Activated B cell treated with CpG ODN at 0.5 μM for 24 hours (primary cell): Measurements from ENCODE around the gene SLC12A4. TPM values are rescaled to one million over a fixed set of nuclear protein-coding genes. Genes with fewer than 3 reads are reported as not detected.
A peak's percentile ranks its signal among the peaks of the same experiment; 100 is the strongest.
"Not testable (repeated sequence)": the region's sequence is repeated elsewhere in the genome, so short reads cannot be mapped to it uniquely, and the experiment has no call there.

Source experiments
- ATAC-seq: fragments of 200-7000 bp; cut with Tn5 transposase; one replicate; pipeline ENCODE4 v1.10.0; 2021; ENCODE audit warnings: low read depth, mild to moderate bottlenecking, moderate library complexity
- CTCF ChIA-PET: fragments of 350-600 bp; sonication (Branson Sonifier 250); formaldehyde crosslinking; loops from one replicate; lab custom pipeline; 2021; ENCODE audit warnings: antibody characterized with exemption; lab: Charles Lee
- POLR2A ChIA-PET: fragments of 350-600 bp; sonication (Branson Sonifier 250); formaldehyde crosslinking; loops from one replicate; lab custom pipeline; 2021; ENCODE audit warnings: antibody characterized with exemption; lab: Charles Lee
- DNase-seq: peaks from one replicate; pipeline ENCODE4 v3.0.0; 2022
- H3K27ac Mint-ChIP-seq: one replicate; pipeline ENCODE4 v1.8.0; 2020; ENCODE audit warnings: mixed read lengths
- H3K27me3 Mint-ChIP-seq: one replicate; pipeline ENCODE4 v1.8.0; 2021; ENCODE audit warnings: mixed read lengths
- H3K36me3 Mint-ChIP-seq: one replicate; pipeline ENCODE4 v1.8.0; 2021; ENCODE audit warnings: low read depth, mixed read lengths
- H3K4me1 Mint-ChIP-seq: one replicate; pipeline ENCODE4 v1.8.0; 2021; ENCODE audit warnings: mixed read lengths
- H3K4me3 Mint-ChIP-seq: one replicate; pipeline ENCODE4 v1.8.0; 2020; ENCODE audit warnings: mild to moderate bottlenecking, mixed read lengths
- H3K9me3 Mint-ChIP-seq: one replicate; pipeline ENCODE4 v1.8.0; 2020; ENCODE audit warnings: mixed read lengths
- CTCF ChIP-seq: fragments of 200-600 bp; IDR thresholded peaks from one replicate; pipeline ENCODE4 v1.8.0; 2022; ENCODE audit warnings: antibody characterized with exemption, mild to moderate bottlenecking
- intact Hi-C: fragments of 100-400 bp; cut with micrococcal nuclease; formaldehyde crosslinking; loops from one replicate; pipeline ENCODE4 v1.15.1; 2024
- total RNA-seq: library from RNA; stranded (reverse); gene quantifications from 2 replicates; pipeline ENCODE4 v1.2.3, GENCODE V29; 2022

SLC12A4 gene
- total RNA-seq, 1 donor from 2014 or later: 37.9 TPM

GRCh38 chr16:67915831-67916723, 52.4 kb downstream of the SLC12A4 start:
- DNase-seq: no peak
- Mint-ChIP-seq H3K4me1 (peaks cover 4% of the 10 kb centered on the region), H3K27me3 (no peaks in the 10 kb centered on the region), H3K9me3 (no peaks in the 10 kb centered on the region), H3K27ac (no peak overlapping the region), H3K36me3 (peaks cover 39% of the 10 kb centered on the region), H3K4me3 (no peak overlapping the region)
- ChIA-PET CTCF (interaction anchor here (1.6 kb wide), 1 partner anchor 32 kb away, joined by 5 read pairs; no protein-coding TSS in a partner anchor), POLR2A (interaction anchor here (0.7 kb wide), 1 partner anchor 19 kb away, joined by 5 read pairs; no protein-coding TSS in a partner anchor)
- ATAC-seq: no peak
- TF ChIP-seq CTCF: no peak
- intact Hi-C loops: no loop called here

- H3K9me3 Mint-ChIP-seq, intact Hi-C loops, ATAC-seq, H3K4me1 Mint-ChIP-seq, H3K4me3 Mint-ChIP-seq, DNase-seq, H3K27me3 Mint-ChIP-seq, H3K27ac Mint-ChIP-seq: not testable (repeated sequence)
- peaks cover 42% of the 10 kb centered on the region for H3K36me3 Mint-ChIP-seq
- POLR2A ChIA-PET: interaction anchor here (0.5 to 0.7 kb wide), 3 partner anchors 20 to 120 kb away, joined by 5 to 9 read pairs (median 5); no protein-coding TSS in a partner anchor
- CTCF ChIA-PET: interaction anchor here (1.6 kb wide), 1 partner anchor 32 kb away, joined by 5 read pairs; no protein-coding TSS in a partner anchor
These were observed 53.0 kb downstream of the SLC12A4 start for GRCh38 chr16:67915496-67915769.

GRCh38 chr16:67914758-67915495, 53.5 kb downstream of the SLC12A4 start:
- Mint-ChIP-seq H3K27ac (no peak overlapping the region), H3K4me3 (no peak overlapping the region), H3K36me3 (peaks cover 44% of the 10 kb centered on the region), H3K27me3 (no peaks in the 10 kb centered on the region), H3K9me3 (no peaks in the 10 kb centered on the region), H3K4me1 (peaks cover 6% of the 10 kb centered on the region)
- ChIA-PET CTCF (interaction anchor here (1.0 to 1.6 kb wide), 2 partner anchors 10 to 31 kb away, joined by 3 to 5 read pairs; no protein-coding TSS in a partner anchor), POLR2A (interaction anchor here (0.5 to 0.7 kb wide), 3 partner anchors 20 to 120 kb away, joined by 5 to 9 read pairs (median 5); no protein-coding TSS in a partner anchor)
- ATAC-seq (no peak), DNase-seq (no peak)
- TF ChIP-seq CTCF: no peak
- intact Hi-C loops: no loop called here

- H3K4me1 Mint-ChIP-seq: peaks cover 5% of the 10 kb centered on the region
- intact Hi-C loops: no loop called here
- no peaks in the 10 kb centered on the region for H3K27me3 Mint-ChIP-seq
- peaks cover 38% of the 10 kb centered on the region for H3K36me3 Mint-ChIP-seq
- TF ChIP-seq CTCF: no peak
- DNase-seq: no peak
- no peak overlapping the region for H3K27ac Mint-ChIP-seq
- POLR2A ChIA-PET: no interaction called here
- no peak overlapping the region for H3K4me3 Mint-ChIP-seq
- no peaks in the 10 kb centered on the region for H3K9me3 Mint-ChIP-seq
- CTCF ChIA-PET: interaction anchor here (1.1 to 1.6 kb wide), 2 partner anchors 26 kb away, joined by 3 read pairs; partner anchors contain the start of gene NRN1L
- peak; percentile 47 for ATAC-seq
These were observed 58.3 kb downstream of the SLC12A4 start for GRCh38 chr16:67910158-67910557.

- intact Hi-C loops: no loop called here
- no peak overlapping the region for H3K4me3 Mint-ChIP-seq
- H3K27me3 Mint-ChIP-seq: no peaks in the 10 kb centered on the region
- DNase-seq (no peak), ATAC-seq (no peak)
- no peak for TF ChIP-seq CTCF
- POLR2A ChIA-PET: no interaction called here
- no peaks in the 10 kb centered on the region for H3K9me3 Mint-ChIP-seq
- CTCF ChIA-PET: interaction anchor here (1.6 to 1.7 kb wide), 2 partner anchors 25 to 92 kb away, joined by 3 to 4 read pairs; no protein-coding TSS in a partner anchor
- H3K27ac Mint-ChIP-seq: no peak overlapping the region
- peaks cover 36% of the 10 kb centered on the region for H3K36me3 Mint-ChIP-seq
- peaks cover 5% of the 10 kb centered on the region for H3K4me1 Mint-ChIP-seq
These were observed 59.2 kb downstream of the SLC12A4 start for GRCh38 chr16:67909056-67909742.
